K562 (cell line): ENCODE results near the gene CABP7. TPM values are rescaled to one million over a fixed set of nuclear protein-coding genes. Genes with fewer than 3 reads are reported as not detected.

Experiments used
- ATAC-seq: fragments of 200-7000 bp; cut with Tn5 transposase; 3 replicates; pipeline ENCODE4 v1.9.1; 2020; ENCODE audit warnings: moderate library complexity
- BruUV-seq: library from RNA; stranded (reverse); fragments of 400-500 nt; replicated peaks from 2 replicates; lab custom pipeline; 2021; lab: Mats Ljungman, UMichigan
- CTCF ChIA-PET: fragments of 300-600 bp; formaldehyde crosslinking; extraction: SDS; loops from one replicate; lab custom pipeline; 2021; ENCODE audit warnings: low intra/inter-chr PET ratio; lab: Yijun Ruan, JAX
- POLR2A ChIA-PET: fragments of 300-600, 350-650 bp; sonication (Branson Sonifier 250); formaldehyde crosslinking; extraction: SDS; loops from one replicate; lab custom pipeline; 2021; ENCODE audit warnings: antibody characterized with exemption, inconsistent platforms; lab: Yijun Ruan, JAX
- DNase-seq, 4 experiments: peaks; one replicate each; pipeline versions ENCODE4 v3.0.0 to v3.0.0-alpha.2; 2011 to 2018; ENCODE audit warnings: low spot score in 3 of 4, mixed read lengths in 3 of 4; ENCODE audit errors: extremely low read depth in 1 of 4
- FAIRE-seq: peaks from 2 replicates; lab custom pipeline; 2011; peaks lifted over from hg19 to GRCh38; lab: Jason Lieb, UNC
- H2AFZ ChIP-seq: 2 replicates; pipeline ENCODE4 v1.6.0; 2011; ENCODE audit warnings: low read depth, low read length, control low read depth, inconsistent platforms
- H3K27ac ChIP-seq: fragments of 200-600 bp; 3 replicates; pipeline ENCODE4 v1.8.0; 2011; ENCODE audit warnings: low read depth, mild to moderate bottlenecking, control low read depth, inconsistent platforms, low read length, moderate library complexity, mixed read lengths; ENCODE audit errors: extremely low read depth
- H3K27me3 ChIP-seq, 2 experiments: fragments of 300-600 bp in 1 of 2; 2 replicates in 1 of 2; 3 replicates in 1 of 2; pipeline versions ENCODE4 v1.6.0 to v1.8.0; 2011; ENCODE audit warnings: inconsistent platforms in 2 of 2, low read length in 2 of 2, mild to moderate bottlenecking in 1 of 2, mixed read lengths in 1 of 2, moderate library complexity in 1 of 2; ENCODE audit not compliant: control insufficient read depth in 2 of 2, insufficient read depth in 2 of 2
- H3K36me3 ChIP-seq: fragments of 300-600 bp; 3 replicates; pipeline ENCODE4 v1.8.0; 2011; ENCODE audit warnings: mild to moderate bottlenecking, low read length, inconsistent platforms; ENCODE audit not compliant: control insufficient read depth, insufficient read depth
- H3K4me1 ChIP-seq, 2 experiments: fragments of 200-600 bp in 1 of 2; replicated peaks in 1 of 2; 2 replicates in 1 of 2; 3 replicates in 1 of 2; pipeline versions ENCODE4 v1.5.1 to v1.8.0; 2011; ENCODE audit warnings: inconsistent platforms in 2 of 2, low read length in 2 of 2, mild to moderate bottlenecking in 1 of 2, mixed read lengths in 1 of 2, moderate library complexity in 1 of 2; ENCODE audit not compliant: control insufficient read depth in 2 of 2, insufficient read depth in 2 of 2
- H3K4me2 ChIP-seq: 2 replicates; pipeline ENCODE4 v1.6.1; 2011; ENCODE audit warnings: low read length, control low read depth, inconsistent platforms, mixed read lengths; ENCODE audit not compliant: insufficient read depth
- H3K4me3 ChIP-seq: fragments of 200-600 bp; sonication (generic), shearing (Covaris generic); 2 replicates; pipeline ENCODE4 v1.5.1; 2016; ENCODE audit warnings: control low read depth, inconsistent platforms
- H3K79me2 ChIP-seq: fragments of 200-600 bp; 3 replicates; pipeline ENCODE4 v1.8.0; 2011; ENCODE audit warnings: low read length, inconsistent platforms; ENCODE audit not compliant: control insufficient read depth, insufficient read depth
- H3K9ac ChIP-seq, 2 experiments: 2 replicates each; pipeline versions ENCODE4 v1.6.0 to v1.6.1; 2011; ENCODE audit warnings: low read depth in 2 of 2, low read length in 2 of 2, control low read depth in 1 of 2, inconsistent platforms in 1 of 2, mild to moderate bottlenecking in 1 of 2, mixed read lengths in 1 of 2; ENCODE audit not compliant: insufficient read depth in 1 of 2
- H3K9me1 ChIP-seq: one replicate; pipeline ENCODE4 v1.6.0; 2011; ENCODE audit warnings: inconsistent platforms, mild to moderate bottlenecking, low read length, moderate library complexity; ENCODE audit not compliant: control insufficient read depth, insufficient read depth
- H3K9me3 ChIP-seq: replicated peaks from 2 replicates; pipeline ENCODE4 v1.5.1; 2011; ENCODE audit warnings: low read depth, low read length, inconsistent platforms; ENCODE audit not compliant: control insufficient read depth, insufficient read depth
- H4K20me1 ChIP-seq: replicated peaks from 2 replicates; pipeline ENCODE4 v1.6.1; 2011; ENCODE audit warnings: low read length, inconsistent platforms, mixed read lengths; ENCODE audit not compliant: control insufficient read depth, insufficient read depth
- KAT7 ChIP-seq: sonication (generic); formaldehyde crosslinking; IDR thresholded peaks from 2 replicates; pipeline ENCODE4 v1.8.0; 2022; ENCODE audit warnings: missing genetic modification reagents, mild to moderate bottlenecking, borderline replicate concordance
- KLF6 ChIP-seq: fragments of 250-450 bp; sonication (Bioruptor Pico); IDR thresholded peaks from 2 replicates; pipeline ENCODE4 v1.4.0; 2020; ENCODE audit warnings: mild to moderate bottlenecking, moderate library complexity, borderline replicate concordance
- MTF1 ChIP-seq: fragments of 250-450 bp; sonication (Bioruptor Pico); IDR thresholded peaks from 2 replicates; pipeline ENCODE4 v1.9.0; 2021; ENCODE audit warnings: moderate library complexity, mild to moderate bottlenecking, inconsistent platforms, borderline replicate concordance
- ZBTB17 ChIP-seq: fragments of 450-650 bp; formaldehyde crosslinking; IDR thresholded peaks from 2 replicates; pipeline ENCODE4 v1.4.0; 2020; ENCODE audit warnings: mild to moderate bottlenecking
- WGBS: fragments of 100-300 bp; shearing (Covaris generic); methylation state at CpG from one replicate; pipeline ENCODE4 v1.1.6; 2016; ENCODE audit warnings: low coverage, mixed read lengths; ENCODE audit not compliant: insufficient coverage; ENCODE audit errors: missing lambda C conversion rate; 5-methylcytosine and 5-hydroxymethylcytosine counted together
- in situ Hi-C: fragments of 300-500 bp; cut with MboI; formaldehyde crosslinking; loops from 4 replicates; pipeline ENCODE4 v1.15.0; 2018; ENCODE audit warnings: inconsistent platforms, mixed read lengths
- intact Hi-C: fragments of 100-400 bp; cut with micrococcal nuclease; formaldehyde crosslinking; loops from 2 replicates; pipeline ENCODE4 v1.14.2; 2022
- polyA plus RNA-seq, 8 experiments: library from polyadenylated mRNA; depleted of rRNA in 4 of 8; stranded (reverse) in 5 of 8; unstranded in 3 of 8; fragments of >200 nt; fragmentation: Nextera tagmentation in 2 of 8; fragmentation: Illumina TruSeq in 1 of 8; extraction: Ambion mirVana in 2 of 8; extraction: Trizol in 1 of 8; gene quantifications; 2 replicates each; pipeline versions ENCODE4 v1.2.1 to v1.2.3, GENCODE V29; 2011 to 2014; ENCODE audit warnings: inconsistent platforms in 1 of 8, missing spikeins in 1 of 8
- total RNA-seq, 7 experiments: library from RNA; depleted of rRNA in 6 of 7; stranded (reverse); fragments of >200 nt in 6 of 7; fragmentation: Illumina TruSeq in 2 of 7; extraction: Trizol in 2 of 7; gene quantifications; 2 replicates each; pipeline versions ENCODE4 v1.2.1 to v1.2.3, GENCODE V29; 2011 to 2021; ENCODE audit warnings: low replicate concordance in 1 of 7
- TF ChIP-seq, protein P1 (sequence below): fragments of 200-400 bp; formaldehyde crosslinking; IDR thresholded peaks from 2 replicates; pipeline ENCODE4 v1.6.1; 2017; ENCODE audit warnings: mild to moderate bottlenecking, low read depth, low read length, moderate library complexity

Gene CABP7
- total and polyA plus RNA-seq, 9 of the 15 experiments (the other 6 are each of a cell fraction or from before 2014, with no cell fraction given): not detected

DNA sequence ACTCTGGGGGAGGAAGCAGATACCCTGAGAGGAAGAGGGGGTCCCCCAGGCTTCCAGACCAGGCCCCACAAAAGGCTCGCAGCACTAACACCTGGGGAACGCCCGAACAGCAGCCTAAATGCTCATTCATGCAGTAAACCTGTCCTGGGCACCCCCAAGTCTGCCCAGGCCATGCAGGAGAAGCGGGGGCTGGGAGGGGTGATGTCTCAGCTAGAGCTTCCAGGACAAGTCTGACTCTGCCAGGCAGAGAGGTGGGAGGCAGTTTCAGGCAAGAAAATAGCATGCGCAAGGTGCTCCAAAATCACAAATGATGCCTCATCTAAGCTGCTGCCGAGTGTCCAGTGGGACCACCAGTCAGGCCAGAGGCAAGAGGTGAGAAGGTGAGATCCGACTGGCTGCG is 14.6 kb downstream of the CABP7 start:
- Histone ChIP-seq H3K9me3 (no peaks in the 10 kb centered on the region), H2AFZ (no peak overlapping the region), H3K9ac (peak overlapping the region in 1 of 2 experiments; percentile 78; a peak in 1 of 4 replicates), H3K36me3 (no peaks in the 10 kb centered on the region), H3K4me3 (no peak overlapping the region), H3K27ac (no peak overlapping the region), H3K79me2 (no peaks in the 10 kb centered on the region), H3K27me3 (no peaks in the 10 kb centered on the region), H3K9me1 (no peaks in the 10 kb centered on the region), H4K20me1 (no peaks in the 10 kb centered on the region), H3K4me2 (no peak overlapping the region), H3K4me1 (peaks cover 5 to 34% of the 10 kb centered on the region in 2 experiments; a peak in 4 of 5 replicates)
- TF ChIP-seq ZBTB17 (no peak), KLF6 (CRISPR knock-in tag) (no peak), MTF1 (CRISPR knock-in tag) (no peak), KAT7 (CRISPR knock-in tag) (no peak)
- TF ChIP-seq, protein P1, sequence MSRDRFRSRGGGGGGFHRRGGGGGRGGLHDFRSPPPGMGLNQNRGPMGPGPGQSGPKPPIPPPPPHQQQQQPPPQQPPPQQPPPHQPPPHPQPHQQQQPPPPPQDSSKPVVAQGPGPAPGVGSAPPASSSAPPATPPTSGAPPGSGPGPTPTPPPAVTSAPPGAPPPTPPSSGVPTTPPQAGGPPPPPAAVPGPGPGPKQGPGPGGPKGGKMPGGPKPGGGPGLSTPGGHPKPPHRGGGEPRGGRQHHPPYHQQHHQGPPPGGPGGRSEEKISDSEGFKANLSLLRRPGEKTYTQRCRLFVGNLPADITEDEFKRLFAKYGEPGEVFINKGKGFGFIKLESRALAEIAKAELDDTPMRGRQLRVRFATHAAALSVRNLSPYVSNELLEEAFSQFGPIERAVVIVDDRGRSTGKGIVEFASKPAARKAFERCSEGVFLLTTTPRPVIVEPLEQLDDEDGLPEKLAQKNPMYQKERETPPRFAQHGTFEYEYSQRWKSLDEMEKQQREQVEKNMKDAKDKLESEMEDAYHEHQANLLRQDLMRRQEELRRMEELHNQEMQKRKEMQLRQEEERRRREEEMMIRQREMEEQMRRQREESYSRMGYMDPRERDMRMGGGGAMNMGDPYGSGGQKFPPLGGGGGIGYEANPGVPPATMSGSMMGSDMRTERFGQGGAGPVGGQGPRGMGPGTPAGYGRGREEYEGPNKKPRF: no peak
- DNase-seq: no peak
- FAIRE-seq: no peak
- intact Hi-C loops: no loop called here
- CTCF ChIA-PET: no interaction called here
- ATAC-seq: no peak
- no TSS peak for BruUV-seq
- POLR2A ChIA-PET: interaction anchor here (0.6 to 0.9 kb wide), 3 partner anchors 11 to 283 kb away, joined by 4 read pairs; no protein-coding TSS in a partner anchor
- 100% methylated on average over 1 of the region's 8 CpGs for WGBS
- in situ Hi-C loops: no loop called here
